SK-N-SH (cell line): ENCODE measurements around the gene WFDC12.

Experiments
- CTCF ChIP-seq: fragments of 200-600 bp; sonication (generic); IDR thresholded peaks from 2 replicates; pipeline ENCODE4 v1.6.1; 2017; ENCODE audit warnings: antibody characterized with exemption, mild to moderate bottlenecking, moderate library complexity
- EP300 ChIP-seq, 2 experiments: IDR thresholded peaks; 2 replicates each; pipeline versions ENCODE4 v1.4.0 to v1.6.1; 2012; ENCODE audit warnings: borderline replicate concordance in 1 of 2, low read depth in 1 of 2, low read length in 1 of 2
- JUND ChIP-seq: IDR thresholded peaks from 2 replicates; pipeline ENCODE4 v1.4.0; 2012
- POLR2AphosphoS5 ChIP-seq: IDR thresholded peaks from 2 replicates; pipeline ENCODE4 v1.6.1; 2012; ENCODE audit warnings: low read depth, low read length

GRCh38 chr20:45153752-45154151 is 29.5 kb upstream of the WFDC12 start:
- TF ChIP-seq EP300 (IDR thresholded peaks at IDR 0.05; ENCODE audit: borderline replicate concordance in 1 of 2, low read depth in 1 of 2, low read length in 1 of 2) (no peak), CTCF (no peak), POLR2AphosphoS5 (no peak), JUND (no peak)
